ENCODE results near the gene MS4A10.

Gene MS4A10

GRCh38 chr11:60786811-60787567 lies 1.9 kb downstream of the MS4A10 start:
- DNase-seq (ENCODE audit: low read depth in 1 of 2, low spot score in 1 of 2), result no peak

DNA sequence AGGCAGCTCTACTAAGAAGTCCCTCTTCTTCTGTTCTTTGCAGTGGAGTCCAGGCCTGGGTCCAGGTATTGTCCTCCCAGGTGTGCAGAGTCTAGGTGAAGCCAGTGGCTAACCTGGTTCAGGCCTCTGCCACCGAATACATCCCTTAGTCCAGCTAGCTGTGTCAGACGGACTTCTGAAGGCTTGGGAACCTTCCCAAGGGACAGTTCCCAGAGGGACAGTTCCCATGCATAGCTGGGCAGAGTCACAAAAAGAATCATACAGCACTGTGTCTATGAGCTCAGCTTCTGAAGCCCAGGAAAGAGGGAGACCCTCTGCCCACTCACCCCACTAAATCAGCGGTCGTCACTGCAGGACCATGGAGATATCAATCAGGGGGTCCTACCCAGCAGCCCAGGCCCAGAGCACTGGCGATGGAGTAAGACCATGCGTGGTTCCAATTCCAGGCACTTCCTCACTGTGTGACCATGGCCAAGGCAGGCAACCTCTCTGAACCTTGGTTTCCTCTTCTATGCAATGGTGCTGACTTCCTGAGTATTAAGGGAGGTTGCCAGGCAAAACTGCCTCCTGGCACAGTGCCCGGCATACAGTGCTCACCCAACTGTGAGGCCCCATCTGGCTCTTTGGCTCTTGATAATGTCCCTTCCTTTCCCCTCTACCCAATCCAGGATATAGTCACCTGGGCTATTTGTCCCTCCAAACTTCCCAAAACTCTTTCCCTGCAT lies 3.4 kb downstream of the MS4A10 start:
- DNase-seq (ENCODE audit: low read depth in 1 of 2, low spot score in 1 of 2), result no peak

DNA sequence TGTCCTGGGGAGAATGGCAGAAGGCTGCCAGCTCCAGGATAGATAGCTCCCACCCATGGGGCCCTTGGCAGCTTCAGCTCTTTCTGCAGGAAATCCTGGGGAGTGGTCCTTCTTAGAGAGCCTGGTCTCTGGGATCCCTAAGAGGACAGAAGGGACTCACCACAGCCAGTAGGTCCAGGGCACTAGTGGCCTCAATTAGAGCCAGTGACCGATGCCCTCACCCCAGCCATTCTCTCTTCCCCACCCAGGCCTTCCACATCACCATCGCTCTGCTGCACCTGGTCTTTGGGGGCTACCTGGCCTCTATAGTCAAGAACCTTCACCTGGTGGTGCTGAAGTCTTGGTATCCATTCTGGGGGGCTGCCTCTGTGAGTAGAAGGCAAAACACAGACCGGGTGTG lies 5.6 kb downstream of the MS4A10 start:
- DNase-seq (ENCODE audit: low read depth in 1 of 2, low spot score in 1 of 2), result no peak

DNA sequence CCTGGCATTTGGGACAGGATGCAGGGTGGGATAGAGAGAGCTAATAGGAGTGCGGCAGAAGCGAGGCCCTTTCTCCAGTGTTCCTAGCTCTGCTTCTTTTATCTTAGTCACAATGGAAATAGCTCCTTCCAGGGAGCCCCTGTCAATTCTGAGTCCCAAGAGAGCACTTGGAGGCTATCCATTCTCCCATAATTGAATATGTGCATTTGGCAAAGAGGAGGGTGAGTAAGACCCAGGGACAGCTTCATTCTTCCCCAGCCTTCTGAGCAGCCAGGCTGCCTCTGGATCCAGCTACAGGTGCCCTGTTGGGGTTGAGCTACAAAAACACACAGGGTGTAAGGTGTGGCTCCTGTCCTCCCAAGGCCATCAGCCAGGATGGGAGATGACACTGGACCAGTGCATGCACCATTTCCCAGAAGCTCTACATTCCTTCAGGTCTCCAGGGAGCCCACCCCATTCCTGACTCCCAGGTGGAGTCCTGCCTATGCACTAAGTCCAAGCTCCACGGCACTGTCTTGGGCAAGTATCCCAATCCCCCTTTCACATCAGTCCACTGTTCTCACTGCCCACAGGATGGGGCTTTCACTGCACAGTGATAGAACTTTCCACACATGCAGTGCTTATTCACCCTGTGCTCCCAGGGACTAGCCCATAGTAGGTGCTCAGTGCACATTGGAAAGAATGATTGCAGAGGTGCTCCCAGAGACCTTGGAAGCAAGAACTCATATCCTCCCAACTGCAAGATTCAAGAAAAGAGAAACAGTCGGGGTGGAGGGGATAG lies 6.2 kb downstream of the MS4A10 start:
- DNase-seq (ENCODE audit: low read depth in 1 of 2, low spot score in 1 of 2), result no peak

- no peak for DNase-seq (ENCODE audit: low read depth in 1 of 2, low spot score in 1 of 2)
Measured at GRCh38 chr11:60792521-60792920, 7.4 kb downstream of the MS4A10 start.

- no peak for DNase-seq (ENCODE audit: low read depth in 1 of 2, low spot score in 1 of 2)
Measured at GRCh38 chr11:60795291-60795690, 10.2 kb downstream of the MS4A10 start.

- DNase-seq (ENCODE audit: low read depth in 1 of 2, low spot score in 1 of 2), result no peak
Measured at GRCh38 chr11:60797846-60798630, 12.9 kb downstream of the MS4A10 start.

DNA sequence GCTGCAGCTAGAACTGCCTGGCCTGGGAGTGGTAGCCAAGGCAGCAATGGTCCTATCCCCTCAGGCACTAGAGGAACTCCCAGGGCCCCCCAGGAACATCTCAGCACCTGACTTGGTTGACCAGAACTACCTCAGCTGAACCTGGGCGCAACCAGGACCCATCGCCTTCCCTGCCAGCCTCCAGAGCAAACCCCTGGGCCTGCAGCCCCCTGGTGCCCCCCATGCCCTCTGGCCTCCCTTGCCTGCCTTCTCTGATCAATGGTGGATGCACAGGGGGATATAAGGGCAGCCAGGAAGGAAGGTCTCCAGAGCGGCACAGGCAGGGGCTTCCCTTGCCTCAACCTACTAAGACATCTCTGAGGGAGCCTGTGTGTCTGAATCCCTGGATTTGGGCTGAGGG lies 13.5 kb downstream of the MS4A10 start:
- no peak for DNase-seq (ENCODE audit: low read depth in 1 of 2, low spot score in 1 of 2)

DNA sequence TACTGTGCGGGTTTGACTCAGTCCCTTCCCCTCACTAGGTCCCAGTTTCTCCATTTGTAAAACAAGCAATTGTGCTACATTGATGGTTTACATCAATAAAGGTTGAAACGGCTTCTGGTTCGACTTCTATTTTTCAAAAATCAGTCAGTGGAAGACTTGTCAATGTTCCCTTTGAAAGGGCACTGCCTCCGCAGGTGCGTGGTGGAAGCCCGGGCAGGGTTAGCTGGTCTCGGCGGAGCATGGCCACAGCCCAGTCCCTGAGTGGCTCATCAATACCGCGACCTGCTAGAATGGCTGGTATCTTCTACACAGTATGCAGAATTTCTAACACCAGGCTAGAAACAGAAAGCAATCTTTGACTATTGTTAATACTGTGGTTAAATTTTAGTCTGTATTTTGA lies 16.1 kb downstream of the MS4A10 start:
- no peak for DNase-seq (ENCODE audit: low read depth in 1 of 2, low spot score in 1 of 2)

- DNase-seq (ENCODE audit: low read depth in 1 of 2, low spot score in 1 of 2), result no peak
Measured at GRCh38 chr11:60803273-60803936, 18.3 kb downstream of the MS4A10 start.

GRCh38 chr11:60809249-60809648 lies 24.1 kb downstream of the MS4A10 start:
- DNase-seq (ENCODE audit: low read depth in 1 of 2, low spot score in 1 of 2), result no peak

GRCh38 chr11:60809691-60810090 lies 24.6 kb downstream of the MS4A10 start:
- no peak for DNase-seq (ENCODE audit: low read depth in 1 of 2, low spot score in 1 of 2)

- no peak for DNase-seq (ENCODE audit: low read depth in 1 of 2, low spot score in 1 of 2)
Measured at GRCh38 chr11:60810151-60810550, 25.0 kb downstream of the MS4A10 start.

DNA sequence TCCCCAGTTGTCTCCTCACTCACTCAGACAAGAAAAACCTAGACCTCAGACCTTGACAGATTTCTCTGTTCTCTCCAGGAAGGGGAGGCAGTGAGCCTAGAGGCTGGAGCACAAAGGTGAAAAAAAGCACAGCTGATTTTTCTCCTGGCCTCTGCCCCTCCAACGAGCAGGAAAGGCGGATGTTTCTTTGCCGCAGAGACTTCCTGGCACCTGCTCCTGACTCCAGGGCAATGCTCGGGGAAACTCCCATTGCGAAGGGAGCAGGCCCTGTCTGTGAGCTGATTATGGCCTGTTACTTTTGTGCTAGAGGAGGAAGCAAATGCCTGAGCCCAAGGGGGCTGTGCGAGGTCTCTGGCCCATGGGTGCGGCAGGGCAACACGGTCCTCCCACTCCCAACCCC lies 25.4 kb downstream of the MS4A10 start:
- DNase-seq (ENCODE audit: low read depth in 1 of 2, low spot score in 1 of 2), result no peak

- no peak for DNase-seq (ENCODE audit: low read depth in 1 of 2, low spot score in 1 of 2)
Measured at GRCh38 chr11:60813324-60813723, 28.2 kb downstream of the MS4A10 start.

- no peak for DNase-seq (ENCODE audit: low read depth in 1 of 2, low spot score in 1 of 2)
Measured at GRCh38 chr11:60814112-60814511, 29.0 kb downstream of the MS4A10 start.

DNA sequence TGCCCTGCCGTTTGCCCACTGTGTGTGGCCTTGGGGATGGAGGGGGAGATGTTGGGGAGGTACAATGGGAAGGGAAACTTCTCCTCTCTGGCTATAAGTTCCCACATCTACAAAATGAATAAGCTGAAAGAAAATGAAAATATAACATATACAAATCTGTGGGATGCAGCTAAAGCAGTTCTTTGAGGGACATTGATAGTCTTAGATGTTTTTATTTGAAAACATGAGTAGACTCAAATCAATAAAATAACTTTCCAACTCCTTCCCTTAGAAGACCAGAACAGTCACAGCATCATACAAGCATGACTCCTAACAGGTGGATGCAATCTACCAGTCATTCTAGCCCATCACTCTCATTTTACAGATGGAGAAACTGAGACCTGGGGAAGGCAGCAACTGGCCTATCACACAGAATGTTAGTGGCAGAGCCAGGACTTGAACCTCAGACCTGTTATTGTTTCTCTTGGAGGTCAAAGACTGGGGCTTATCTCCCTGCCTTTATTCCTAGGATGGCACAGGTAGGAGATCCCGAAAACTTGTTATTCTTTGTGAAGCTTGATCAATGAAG lies 31.5 kb downstream of the MS4A10 start:
- no peak for DNase-seq (ENCODE audit: low read depth in 1 of 2, low spot score in 1 of 2)

GRCh38 chr11:60818057-60818456 lies 32.9 kb downstream of the MS4A10 start:
- DNase-seq (ENCODE audit: low read depth in 1 of 2, low spot score in 1 of 2), result no peak

- no peak for DNase-seq (ENCODE audit: low read depth in 1 of 2, low spot score in 1 of 2)
Measured at GRCh38 chr11:60821827-60822599, 36.9 kb downstream of the MS4A10 start.
